Measurements from ENCODE around the gene ASF1B.

The ASF1B gene

GRCh38 chr19:14166999-14167575, 30.7 kb upstream of the ASF1B start:
- H3K4me3 Mint-ChIP-seq = peak overlapping the region; percentile 83 to 87
- no peaks in the 10 kb centered on the region for H3K27me3 Mint-ChIP-seq
- H3K4me1 Mint-ChIP-seq (ENCODE audit: low read depth in 2 of 2) = peaks cover 20% of the 10 kb centered on the region in 2 donors
- H3K27ac Mint-ChIP-seq = peak overlapping the region; percentile 86 to 88
- no peak for DNase-seq
- H3K36me3 Mint-ChIP-seq (ENCODE audit: insufficient read depth) = peaks cover 16% of the 10 kb centered on the region
- H3K9me3 Mint-ChIP-seq = no peaks in the 10 kb centered on the region
- peak; percentile 5 for ATAC-seq (replicated peaks)

DNA sequence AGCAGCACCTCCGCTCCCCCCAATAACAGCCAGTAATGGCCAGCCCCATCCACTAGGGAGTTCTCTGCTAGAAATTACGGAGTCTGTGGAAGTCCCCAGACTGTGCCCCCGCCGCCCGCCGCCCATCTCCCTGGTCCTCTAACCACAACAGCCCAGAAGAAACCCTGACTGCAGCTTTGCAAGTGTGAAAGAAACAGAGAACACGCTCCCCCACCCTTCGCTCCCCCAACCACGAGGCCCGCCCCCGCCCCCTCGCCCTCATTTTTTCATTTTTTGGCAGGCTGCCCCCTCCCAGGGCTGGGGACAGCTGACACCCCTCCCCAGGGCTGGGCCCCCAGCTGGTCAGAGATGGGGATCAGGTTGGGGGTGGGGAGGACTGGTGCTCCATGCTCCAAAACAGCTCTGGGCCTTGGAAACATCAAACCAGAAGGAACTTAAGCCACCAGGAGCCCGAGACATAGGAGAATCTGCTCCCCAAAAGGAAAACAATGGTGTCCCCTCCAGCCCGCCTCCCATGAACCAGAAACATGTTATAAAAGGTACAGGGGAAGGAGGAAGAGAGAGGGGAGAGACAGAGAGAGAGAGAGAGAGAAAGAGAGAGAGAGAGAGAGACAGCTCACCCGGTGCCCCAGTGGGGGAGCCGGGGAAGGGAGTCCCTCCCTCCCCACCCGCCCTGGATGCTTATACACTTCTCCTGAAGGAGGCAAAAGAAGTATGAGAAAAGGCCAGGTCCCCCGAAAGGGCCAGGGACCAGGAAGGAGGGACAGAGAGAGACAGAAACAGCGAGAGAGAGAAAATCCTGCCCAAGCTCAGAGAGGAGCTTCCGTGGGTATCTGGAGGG, 29.8 kb upstream of the ASF1B start:
- peaks cover 15% of the 10 kb centered on the region for H3K36me3 Mint-ChIP-seq (ENCODE audit: insufficient read depth)
- no peaks in the 10 kb centered on the region for H3K27me3 Mint-ChIP-seq
- ATAC-seq (replicated peaks) = peak; percentile 81
- peak overlapping the region; percentile 86 to 88 for H3K27ac Mint-ChIP-seq
- DNase-seq = peak; percentile 21 to 44 (median 44)
- peak overlapping the region; percentile 83 to 87 for H3K4me3 Mint-ChIP-seq
- H3K4me1 Mint-ChIP-seq (ENCODE audit: low read depth in 2 of 2) = peaks cover 20% of the 10 kb centered on the region in 2 donors
- H3K9me3 Mint-ChIP-seq = no peaks in the 10 kb centered on the region

DNA sequence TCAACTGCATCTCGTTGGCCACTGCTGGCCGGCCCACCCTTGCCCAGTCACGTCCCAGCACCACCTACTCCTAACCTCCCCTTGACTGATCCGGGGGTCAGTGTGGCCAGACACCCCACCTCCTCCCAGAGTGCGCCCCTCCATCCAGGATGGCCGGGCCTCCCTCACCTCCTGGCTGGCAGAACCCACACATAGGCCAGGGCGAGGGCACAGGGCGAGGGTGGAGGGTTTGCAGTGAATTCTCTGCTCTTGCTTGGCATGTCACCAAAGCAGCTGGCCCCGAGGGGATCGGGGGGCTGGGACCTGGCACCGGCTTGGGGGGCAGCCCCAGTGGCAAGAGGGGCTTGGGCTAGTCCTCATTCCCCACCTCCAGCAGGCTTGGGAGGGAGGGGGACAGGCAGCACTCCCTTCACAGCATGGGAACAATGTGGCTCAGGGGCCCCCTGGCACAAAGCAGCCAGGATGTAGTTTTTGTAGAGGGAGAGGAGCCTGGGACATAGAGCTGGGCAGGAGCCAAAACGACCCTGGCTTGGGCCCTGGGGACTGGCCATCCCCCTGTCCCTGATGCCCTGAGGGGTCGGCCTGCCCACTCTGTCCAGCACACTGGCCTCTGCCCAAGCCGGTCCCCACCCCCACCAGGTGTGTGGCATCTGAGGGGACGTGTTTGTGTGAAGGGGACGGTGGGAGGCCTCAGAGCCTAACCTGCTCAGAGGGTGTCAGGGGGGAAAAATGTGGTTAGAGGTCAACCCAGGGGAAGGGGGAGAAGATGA, 28.5 kb upstream of the ASF1B start:
- Mint-ChIP-seq H3K4me1 (ENCODE audit: low read depth in 2 of 2) (peaks cover 20 to 22% of the 10 kb centered on the region in 2 donors), H3K36me3 (ENCODE audit: insufficient read depth) (peaks cover 15% of the 10 kb centered on the region), H3K4me3 (peak overlapping the region in 1 of 2 donors; percentile 42), H3K27me3 (no peaks in the 10 kb centered on the region), H3K9me3 (no peaks in the 10 kb centered on the region), H3K27ac (no peak overlapping the region)
- no peak for DNase-seq
- ATAC-seq (replicated peaks) = no peak

DNA sequence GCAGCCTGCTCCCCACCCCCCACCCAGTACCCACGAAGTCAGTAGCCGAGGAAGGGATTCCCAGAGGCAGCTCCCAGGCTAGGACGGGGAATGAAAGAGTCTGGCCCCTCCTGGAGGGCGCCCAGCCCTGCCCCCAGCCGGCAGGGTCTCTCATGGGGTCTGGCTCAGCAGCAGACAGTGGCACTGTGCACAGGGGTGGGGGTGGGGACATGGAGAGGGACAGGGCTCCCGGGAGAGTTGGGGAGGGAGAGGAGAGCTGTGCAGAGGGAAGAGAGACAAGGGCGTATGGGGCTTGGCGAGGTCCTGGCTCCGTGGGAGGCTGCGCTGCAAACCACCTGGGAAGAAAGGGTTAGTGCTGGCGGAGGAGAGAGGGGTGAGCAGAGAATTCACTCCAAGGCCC, 27.7 kb upstream of the ASF1B start:
- H3K9me3 Mint-ChIP-seq = no peaks in the 10 kb centered on the region
- H3K27me3 Mint-ChIP-seq = no peaks in the 10 kb centered on the region
- peaks cover 20 to 22% of the 10 kb centered on the region in 2 donors for H3K4me1 Mint-ChIP-seq (ENCODE audit: low read depth in 2 of 2)
- DNase-seq = no peak
- peak overlapping the region in 1 of 2 donors; percentile 32 for H3K27ac Mint-ChIP-seq
- H3K4me3 Mint-ChIP-seq = no peak overlapping the region
- no peak for ATAC-seq (replicated peaks)
- peaks cover 15% of the 10 kb centered on the region for H3K36me3 Mint-ChIP-seq (ENCODE audit: insufficient read depth)

GRCh38 chr19:14162871-14163297, 26.5 kb upstream of the ASF1B start:
- no peak for DNase-seq
- H3K9me3 Mint-ChIP-seq = no peaks in the 10 kb centered on the region
- H3K4me1 Mint-ChIP-seq (ENCODE audit: low read depth in 2 of 2) = peaks cover 15 to 18% of the 10 kb centered on the region in 2 donors
- H3K27ac Mint-ChIP-seq = no peak overlapping the region
- no peak overlapping the region for H3K4me3 Mint-ChIP-seq
- H3K27me3 Mint-ChIP-seq = no peaks in the 10 kb centered on the region
- H3K36me3 Mint-ChIP-seq (ENCODE audit: insufficient read depth) = peaks cover 18% of the 10 kb centered on the region
- no peak for ATAC-seq (replicated peaks)

- peaks cover 2 to 6% of the 10 kb centered on the region in 2 donors for H3K4me1 Mint-ChIP-seq (ENCODE audit: low read depth in 2 of 2)
- H3K4me3 Mint-ChIP-seq = no peak overlapping the region
- no peak for ATAC-seq (replicated peaks)
- no peak for DNase-seq
- peaks cover 9% of the 10 kb centered on the region for H3K36me3 Mint-ChIP-seq (ENCODE audit: insufficient read depth)
- no peaks in the 10 kb centered on the region for H3K9me3 Mint-ChIP-seq
- no peak overlapping the region for H3K27ac Mint-ChIP-seq
- no peaks in the 10 kb centered on the region for H3K27me3 Mint-ChIP-seq
Observed at GRCh38 chr19:14161305-14161704, 24.9 kb upstream of the ASF1B start.

GRCh38 chr19:14160017-14160703, 23.8 kb upstream of the ASF1B start:
- ATAC-seq (replicated peaks) (no peak), DNase-seq (no peak)
- Mint-ChIP-seq H3K27me3 (no peaks in the 10 kb centered on the region), H3K4me1 (ENCODE audit: low read depth in 2 of 2) (peaks cover 0 to 1% of the 10 kb centered on the region in 2 donors), H3K4me3 (no peak overlapping the region), H3K27ac (peak overlapping the region in 1 of 2 donors; percentile 54), H3K9me3 (no peaks in the 10 kb centered on the region), H3K36me3 (ENCODE audit: insufficient read depth) (peaks cover 3% of the 10 kb centered on the region)

DNA sequence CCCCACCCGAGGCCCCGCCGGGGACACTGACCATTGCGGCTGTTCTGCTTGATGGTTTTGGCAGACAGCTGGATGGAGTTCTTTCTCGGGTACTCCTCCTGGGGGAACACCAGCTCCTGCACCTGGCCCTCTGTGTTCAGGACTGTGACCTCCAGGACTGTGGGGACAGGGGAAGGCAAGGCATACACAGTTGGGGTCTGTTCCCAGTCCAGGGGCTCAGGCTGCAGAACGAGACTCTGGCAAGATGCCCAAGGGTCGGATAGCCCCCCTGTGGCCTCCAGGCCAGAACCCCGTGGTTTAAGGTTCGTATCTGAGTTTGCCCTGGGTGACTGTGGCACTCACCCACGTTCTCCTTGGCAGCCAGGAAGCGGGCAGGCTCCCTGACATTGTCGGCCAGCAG, 22.7 kb upstream of the ASF1B start:
- no peak for DNase-seq
- Mint-ChIP-seq H3K4me1 (ENCODE audit: low read depth in 2 of 2) (peaks cover 0 to 3% of the 10 kb centered on the region in 2 donors), H3K4me3 (no peak overlapping the region), H3K27me3 (no peaks in the 10 kb centered on the region), H3K36me3 (ENCODE audit: insufficient read depth) (peaks cover 3% of the 10 kb centered on the region), H3K9me3 (no peaks in the 10 kb centered on the region), H3K27ac (peak overlapping the region in 1 of 2 donors; percentile 69)
- no peak for ATAC-seq (replicated peaks)

DNA sequence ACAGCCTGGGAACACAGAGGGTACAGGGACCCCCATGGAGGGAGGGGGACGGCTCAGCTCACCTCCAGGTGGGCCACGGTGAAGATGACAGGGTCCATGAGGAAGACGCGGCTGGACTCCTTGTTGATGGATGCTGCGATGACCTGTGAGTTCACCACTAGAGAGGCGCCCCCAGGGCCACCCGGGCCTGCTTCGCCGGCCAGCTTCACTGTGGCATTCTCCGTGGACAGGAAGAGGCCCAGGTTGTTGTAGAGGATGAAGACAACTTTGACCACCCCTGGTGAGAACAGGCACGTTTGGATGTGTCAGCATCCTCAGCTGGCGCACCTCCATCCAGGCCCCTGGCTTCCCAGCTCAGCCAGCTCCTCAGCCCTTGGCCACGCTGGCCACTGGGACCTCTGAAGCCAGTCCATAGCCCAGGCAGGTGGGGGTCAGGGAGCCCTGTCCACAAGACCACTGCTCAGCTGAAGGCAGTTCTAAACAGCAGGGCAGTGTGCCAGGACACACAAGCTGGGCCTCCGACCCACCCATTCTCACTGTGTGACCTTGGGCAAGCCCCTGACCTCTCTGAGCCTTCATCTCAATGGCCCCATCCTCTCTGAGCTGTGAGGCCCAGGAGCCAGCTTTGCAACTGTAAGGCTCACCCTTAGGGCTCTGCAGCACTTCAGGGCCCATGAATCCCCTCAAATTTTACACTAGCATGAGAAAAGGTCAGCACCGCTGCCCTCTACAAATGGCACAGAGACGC, 22.1 kb upstream of the ASF1B start:
- DNase-seq (no peak), ATAC-seq (replicated peaks) (no peak)
- Mint-ChIP-seq H3K9me3 (no peaks in the 10 kb centered on the region), H3K27ac (peak overlapping the region in 1 of 2 donors; percentile 69), H3K27me3 (no peaks in the 10 kb centered on the region), H3K36me3 (ENCODE audit: insufficient read depth) (peaks cover 3% of the 10 kb centered on the region), H3K4me1 (ENCODE audit: low read depth in 2 of 2) (peaks cover 0 to 3% of the 10 kb centered on the region in 2 donors), H3K4me3 (no peak overlapping the region)

- Mint-ChIP-seq H3K27me3 (no peaks in the 10 kb centered on the region), H3K4me1 (ENCODE audit: low read depth in 2 of 2) (peaks cover 0 to 3% of the 10 kb centered on the region in 2 donors), H3K27ac (no peak overlapping the region), H3K9me3 (no peaks in the 10 kb centered on the region), H3K4me3 (no peak overlapping the region), H3K36me3 (ENCODE audit: insufficient read depth) (peaks cover 6% of the 10 kb centered on the region)
- ATAC-seq (replicated peaks) (no peak), DNase-seq (no peak)
Observed at GRCh38 chr19:14156971-14157717, 20.8 kb upstream of the ASF1B start.

- no peak for DNase-seq
- Mint-ChIP-seq H3K4me1 (ENCODE audit: low read depth in 2 of 2) (peaks cover 0 to 3% of the 10 kb centered on the region in 2 donors), H3K9me3 (no peaks in the 10 kb centered on the region), H3K4me3 (no peak overlapping the region), H3K27me3 (no peaks in the 10 kb centered on the region), H3K36me3 (ENCODE audit: insufficient read depth) (peaks cover 6% of the 10 kb centered on the region), H3K27ac (no peak overlapping the region)
- no peak for ATAC-seq (replicated peaks)
Observed at GRCh38 chr19:14156122-14156521, 19.7 kb upstream of the ASF1B start.

GRCh38 chr19:14155371-14155770, 19.0 kb upstream of the ASF1B start:
- Mint-ChIP-seq H3K4me3 (no peak overlapping the region), H3K36me3 (ENCODE audit: insufficient read depth) (peaks cover 6% of the 10 kb centered on the region), H3K9me3 (no peaks in the 10 kb centered on the region), H3K27ac (no peak overlapping the region), H3K4me1 (ENCODE audit: low read depth in 2 of 2) (peaks cover 0 to 2% of the 10 kb centered on the region in 2 donors), H3K27me3 (no peaks in the 10 kb centered on the region)
- ATAC-seq (replicated peaks) (no peak), DNase-seq (no peak)

All from effector memory CD8-positive, alpha-beta T cell (primary cell).